HG02885 (cell line): ENCODE data around the gene SIPA1L2.
A peak's percentile ranks its signal among the peaks of the same experiment; 100 is the strongest.

Experiments
- ATAC-seq: cut with Tn5 transposase; IDR thresholded peaks from one replicate; pipeline ENCODE4 v1.9.1; 2021; ENCODE audit warnings: mild to moderate bottlenecking; ENCODE audit not compliant: unreplicated experiment, poor library complexity

SIPA1L2 gene

GRCh38 chr1:232594768-232595698 lies 34.9 kb downstream of the SIPA1L2 start:
- no peak for ATAC-seq

- ATAC-seq: no peak
Measured at GRCh38 chr1:232593717-232594502, 36.0 kb downstream of the SIPA1L2 start.

GRCh38 chr1:232591344-232591743 lies 38.6 kb downstream of the SIPA1L2 start:
- ATAC-seq: no peak

- peak; percentile 88 for ATAC-seq
Measured at GRCh38 chr1:232590744-232591082, 39.2 kb downstream of the SIPA1L2 start.

- peak; percentile 55 for ATAC-seq
Measured at GRCh38 chr1:232589812-232590743, 39.9 kb downstream of the SIPA1L2 start.

- no peak for ATAC-seq
Measured at GRCh38 chr1:232589111-232589811, 40.7 kb downstream of the SIPA1L2 start.

GRCh38 chr1:232587141-232588008 lies 42.6 kb downstream of the SIPA1L2 start:
- no peak for ATAC-seq

- no peak for ATAC-seq
Measured at GRCh38 chr1:232586679-232587078, 43.3 kb downstream of the SIPA1L2 start.

GRCh38 chr1:232585486-232585885 lies 44.4 kb downstream of the SIPA1L2 start:
- no peak for ATAC-seq

- no peak for ATAC-seq
Measured at GRCh38 chr1:232581932-232582331, 48.0 kb downstream of the SIPA1L2 start.
